Lung microvascular endothelial cell (primary cell): ENCODE data around the gene VTCN1. TPM values are rescaled to one million over a fixed set of nuclear protein-coding genes. Genes with fewer than 3 reads are reported as not detected.
"Not testable (repeated sequence)": the region's sequence is repeated elsewhere in the genome, so short reads cannot be mapped to it uniquely, and the experiment has no call there.

Experiments
- DNase-seq, 2 donors: peaks; one replicate each; pipeline versions ENCODE4 v3.0.0 to v3.0.0-alpha.2; 2010; ENCODE audit warnings: low read depth in 2 of 2
- total RNA-seq: library from RNA; depleted of rRNA; stranded (reverse); fragments of >200 nt; gene quantifications from 2 replicates; pipeline ENCODE4 v1.2.1, GENCODE V29; 2014

Gene VTCN1, protein sequence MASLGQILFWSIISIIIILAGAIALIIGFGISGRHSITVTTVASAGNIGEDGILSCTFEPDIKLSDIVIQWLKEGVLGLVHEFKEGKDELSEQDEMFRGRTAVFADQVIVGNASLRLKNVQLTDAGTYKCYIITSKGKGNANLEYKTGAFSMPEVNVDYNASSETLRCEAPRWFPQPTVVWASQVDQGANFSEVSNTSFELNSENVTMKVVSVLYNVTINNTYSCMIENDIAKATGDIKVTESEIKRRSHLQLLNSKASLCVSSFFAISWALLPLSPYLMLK
- total RNA-seq, result not detected in 2 replicates

DNA sequence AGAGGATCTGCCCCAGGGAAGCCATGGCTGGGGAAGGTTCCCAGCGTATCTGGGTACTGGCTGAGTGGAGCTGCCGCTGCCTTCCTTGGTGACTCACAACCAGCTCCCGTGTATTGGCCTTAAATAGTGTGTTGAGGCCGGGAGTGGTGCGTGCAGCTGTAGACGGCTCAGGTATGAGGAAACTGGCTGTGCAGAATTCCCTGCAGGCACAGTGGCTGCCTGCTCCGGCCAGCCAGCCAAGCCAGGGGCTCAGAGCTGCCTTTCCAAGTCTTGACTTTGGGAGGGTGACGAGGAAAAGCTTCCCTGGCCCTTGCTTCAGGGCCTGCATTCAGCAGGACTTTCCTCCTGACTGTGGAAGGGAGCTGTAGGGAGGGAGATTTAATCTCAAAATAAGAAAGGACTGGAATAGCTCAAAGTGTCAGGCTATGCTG lies at the start of gene VTCN1:
VTCN1 (minus strand) TSS at position 97 of the 431 bp plus-strand sequence; CDS start at position 25, 72 bp downstream.
- no peak for DNase-seq

DNA sequence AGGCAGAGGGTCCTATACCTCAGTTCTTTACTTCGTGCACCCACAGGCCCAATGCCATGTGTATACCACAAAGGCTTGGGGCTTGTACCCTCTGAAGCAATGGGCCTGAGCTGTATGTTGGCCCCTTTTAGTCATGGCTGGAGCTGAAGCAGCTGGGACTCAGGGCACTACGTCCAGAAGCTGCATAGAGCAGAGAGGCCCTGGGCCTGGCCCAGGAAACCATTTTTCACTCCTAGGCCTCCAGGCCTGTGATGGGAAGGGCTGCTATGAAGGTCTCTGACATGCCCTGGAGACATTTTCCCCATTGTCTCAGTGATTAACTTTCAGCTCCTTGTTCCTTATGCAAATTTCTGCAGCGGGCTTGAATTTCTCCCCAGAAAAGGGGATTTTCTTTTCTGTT lies 48.1 kb upstream of the VTCN1 start:
- DNase-seq, result no peak

DNA sequence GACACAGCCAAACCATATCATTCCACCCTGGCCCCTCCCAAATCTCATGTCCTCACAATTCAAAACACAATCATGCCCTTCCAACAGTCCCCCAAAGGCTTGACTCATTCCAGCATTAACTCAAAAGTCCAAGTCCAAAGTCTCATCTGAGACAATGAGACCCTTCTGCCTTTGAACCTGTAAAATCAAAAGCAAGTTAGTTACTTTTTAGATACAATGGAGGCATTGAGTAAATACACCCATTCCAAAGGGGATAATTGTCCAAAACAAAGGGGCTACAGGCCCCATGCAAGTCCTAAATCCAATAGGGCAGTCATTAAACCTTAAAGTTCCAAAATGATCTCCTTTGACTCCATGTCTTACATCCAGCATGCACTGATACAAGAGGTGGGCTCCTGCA lies 47.3 kb upstream of the VTCN1 start:
- DNase-seq, result not testable (repeated sequence)

DNA sequence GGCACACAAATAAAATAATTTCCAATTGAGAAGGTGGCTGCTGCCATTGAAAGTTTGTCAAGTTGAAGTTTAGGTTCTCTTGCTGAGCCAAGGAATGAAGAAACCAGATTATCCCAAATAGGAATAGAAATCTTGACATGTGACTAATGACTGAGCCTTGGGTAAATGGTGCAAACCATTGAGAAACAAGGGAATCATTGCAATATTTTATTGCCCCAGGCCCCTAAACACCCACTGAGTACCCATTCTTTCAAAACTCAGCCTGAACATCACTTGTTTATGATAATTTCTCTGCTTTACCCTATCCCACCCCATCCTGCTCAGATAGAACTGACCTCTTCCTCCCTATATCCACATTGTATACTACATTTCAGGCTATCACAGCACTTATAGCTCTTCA lies 46.6 kb upstream of the VTCN1 start:
- DNase-seq, result no peak

DNA sequence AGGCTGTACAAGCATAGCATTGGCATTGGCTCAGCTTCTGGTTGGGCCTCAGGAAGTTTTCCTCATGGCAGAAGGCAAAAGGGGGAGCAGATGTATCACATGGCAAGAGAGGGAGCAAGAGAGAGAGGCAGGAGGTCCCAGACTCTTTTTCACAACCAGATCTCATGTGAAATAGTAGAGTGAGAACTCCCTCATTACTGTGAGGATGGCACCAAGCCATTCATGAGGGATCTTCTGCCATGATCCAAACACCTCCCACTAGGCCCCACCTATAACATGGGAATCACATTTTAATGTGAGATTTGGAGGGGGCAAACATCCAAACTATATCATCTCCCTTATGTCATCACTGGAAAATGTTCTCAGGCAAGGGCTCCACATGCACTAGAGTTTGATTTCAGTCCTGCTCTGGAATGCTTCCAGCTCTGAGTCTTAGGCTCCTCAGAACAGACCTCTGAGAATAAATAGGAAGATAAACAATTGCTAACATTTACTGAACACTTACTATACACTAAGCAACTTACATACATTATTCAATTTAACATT lies 39.4 kb upstream of the VTCN1 start:
- DNase-seq, result no peak

DNA sequence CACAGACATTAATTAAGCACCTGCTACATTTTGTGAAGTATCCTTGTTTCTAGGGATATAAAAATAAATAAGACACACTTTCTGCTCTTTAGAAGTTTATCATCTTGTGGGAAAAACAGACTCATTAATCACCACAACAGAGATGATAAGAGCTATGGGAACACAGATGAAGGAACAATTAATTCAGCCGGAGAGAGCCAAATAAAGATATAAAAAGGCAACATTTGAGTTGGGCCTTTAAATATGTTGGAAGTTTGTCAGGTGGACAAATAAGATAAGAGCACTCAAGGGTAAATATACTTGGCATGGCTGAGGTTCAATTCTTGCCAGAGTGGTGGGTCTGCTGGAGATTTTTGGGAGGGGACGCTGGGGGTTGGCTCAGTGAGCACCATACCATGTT lies 34.2 kb upstream of the VTCN1 start:
- no peak for DNase-seq

DNA sequence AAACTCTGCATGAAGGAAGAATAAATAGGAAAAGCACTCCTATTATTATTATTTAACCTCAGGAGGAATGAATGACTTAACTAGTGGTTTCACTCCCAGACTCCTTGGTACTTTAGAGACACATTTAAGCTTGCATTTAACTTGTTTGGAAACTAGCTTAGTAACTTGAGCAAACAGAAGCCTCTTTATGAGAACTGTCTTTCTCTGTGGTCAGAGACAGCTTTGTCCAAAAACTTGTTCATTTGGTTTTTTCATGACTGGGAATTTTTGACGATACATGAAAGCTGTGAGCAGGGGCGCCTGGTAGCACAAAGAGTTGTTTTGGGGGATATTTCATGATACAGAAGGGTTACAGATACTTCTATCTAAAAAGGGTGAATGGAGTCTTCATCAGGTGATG lies 33.6 kb upstream of the VTCN1 start:
- DNase-seq, result no peak

DNA sequence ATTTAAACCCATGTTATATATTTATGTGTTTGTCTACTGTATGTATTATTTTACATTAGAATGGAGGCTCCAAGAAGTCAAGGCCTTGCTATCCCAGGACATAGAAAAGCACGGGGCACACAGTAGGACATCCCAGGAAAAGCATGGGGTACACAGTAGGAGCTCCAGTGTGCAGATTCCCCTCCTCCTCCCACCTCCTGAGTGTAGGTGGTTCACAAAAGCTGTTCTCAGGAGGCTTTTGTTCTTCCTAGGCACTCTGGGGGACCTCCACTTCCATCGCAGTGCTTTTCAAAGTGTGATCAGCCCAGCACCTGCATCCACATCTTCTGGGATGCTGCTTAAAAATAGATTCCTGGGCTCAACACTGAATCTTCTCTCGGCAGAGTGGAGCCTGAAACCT lies 30.8 kb upstream of the VTCN1 start:
- no peak for DNase-seq

DNA sequence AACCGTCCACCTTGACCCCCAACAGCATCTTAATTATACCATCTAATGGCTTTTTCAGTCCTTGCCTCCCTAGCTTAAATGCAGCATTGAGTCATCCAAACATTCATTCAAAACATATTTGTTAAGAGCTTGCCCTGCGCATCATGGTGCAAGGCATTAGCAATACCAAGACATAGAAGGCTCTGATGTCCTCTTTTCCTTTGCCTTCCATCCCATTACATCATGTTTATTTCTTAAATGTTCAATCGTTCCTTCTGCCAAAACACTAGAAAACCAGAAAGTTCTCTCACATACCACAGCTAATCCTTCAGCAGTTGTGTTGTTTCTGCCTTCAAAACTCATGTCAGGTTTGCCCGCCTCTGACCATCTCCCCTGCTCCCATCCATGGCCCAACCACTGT lies 29.8 kb upstream of the VTCN1 start:
- no peak for DNase-seq

DNA sequence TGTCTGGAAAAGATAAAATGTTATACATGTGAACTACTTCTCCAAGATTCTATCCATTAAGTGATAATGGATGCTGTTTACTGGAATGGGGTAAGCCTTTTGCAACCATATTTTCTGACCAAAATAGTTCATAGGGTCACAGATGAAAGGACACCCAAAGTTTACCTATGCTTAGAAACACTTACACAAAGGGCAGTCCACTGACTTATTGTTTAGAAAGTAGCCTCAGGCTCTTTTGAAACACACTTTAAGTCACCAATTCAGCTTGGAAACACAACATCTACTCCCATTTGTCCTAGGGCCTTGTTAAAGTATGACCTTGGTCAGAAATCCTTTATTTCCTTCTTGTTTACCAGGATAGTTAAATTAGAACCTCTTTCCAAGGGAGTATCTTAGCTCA lies 28.7 kb upstream of the VTCN1 start:
- DNase-seq, result no peak

DNA sequence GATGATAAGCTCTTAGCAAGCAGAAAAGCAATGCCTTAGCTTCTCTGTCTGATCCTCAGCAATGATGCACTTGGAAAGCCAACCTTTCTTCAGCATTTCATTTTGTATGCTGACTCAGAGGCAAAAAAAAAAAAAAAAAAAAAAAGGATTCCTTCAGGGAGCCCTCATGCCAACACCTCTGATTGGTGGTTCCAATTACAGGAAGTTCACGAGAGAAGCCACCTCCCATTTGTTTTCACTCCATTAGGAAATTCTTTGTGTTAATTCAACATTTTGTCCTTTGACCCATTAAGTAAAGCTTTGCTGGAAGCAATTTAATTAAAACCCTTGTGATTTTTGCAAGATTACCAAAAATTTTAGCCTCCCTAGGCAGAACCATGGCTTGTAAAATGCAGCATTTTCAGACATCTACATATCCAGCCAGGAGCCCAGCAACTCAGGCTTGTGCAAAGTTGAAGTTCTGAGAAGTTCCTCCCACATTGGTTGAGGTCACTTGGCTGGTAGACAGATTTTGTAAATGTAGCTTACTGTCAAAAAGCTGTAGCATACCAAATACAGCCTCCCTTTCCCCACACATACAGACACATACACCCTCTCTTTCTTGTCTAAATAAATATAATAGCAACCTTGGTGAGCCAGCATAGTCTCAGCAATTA lies 27.1 kb upstream of the VTCN1 start:
- DNase-seq, result no peak

DNA sequence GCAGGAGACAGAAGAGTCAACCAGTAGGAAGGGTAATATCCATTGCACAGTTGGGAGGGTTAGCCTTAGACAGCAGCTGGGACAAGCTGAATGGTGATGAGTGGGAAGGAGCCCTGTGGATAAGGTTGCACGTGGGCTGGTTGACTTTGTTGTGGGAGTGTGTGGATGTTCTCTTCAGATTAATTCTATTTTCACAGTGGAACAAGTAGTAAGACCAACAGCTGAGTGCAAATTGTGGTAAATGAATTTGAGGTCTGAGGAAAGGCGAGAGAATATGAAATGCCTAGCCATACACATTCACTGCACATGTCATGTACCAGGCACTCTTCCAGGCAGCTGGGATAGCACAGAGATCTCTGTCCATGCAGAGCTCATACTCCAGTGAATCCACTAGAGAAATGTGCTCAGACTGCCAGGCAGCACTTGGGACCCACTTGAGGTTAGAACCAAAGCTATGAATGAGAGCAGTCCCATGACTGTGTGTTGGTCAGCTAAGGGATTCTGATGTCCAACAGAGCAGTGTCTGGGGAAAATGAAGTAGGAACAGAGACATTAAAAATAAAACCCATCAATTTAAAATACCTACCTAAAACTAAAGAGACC lies 25.2 kb upstream of the VTCN1 start:
- no peak for DNase-seq

DNA sequence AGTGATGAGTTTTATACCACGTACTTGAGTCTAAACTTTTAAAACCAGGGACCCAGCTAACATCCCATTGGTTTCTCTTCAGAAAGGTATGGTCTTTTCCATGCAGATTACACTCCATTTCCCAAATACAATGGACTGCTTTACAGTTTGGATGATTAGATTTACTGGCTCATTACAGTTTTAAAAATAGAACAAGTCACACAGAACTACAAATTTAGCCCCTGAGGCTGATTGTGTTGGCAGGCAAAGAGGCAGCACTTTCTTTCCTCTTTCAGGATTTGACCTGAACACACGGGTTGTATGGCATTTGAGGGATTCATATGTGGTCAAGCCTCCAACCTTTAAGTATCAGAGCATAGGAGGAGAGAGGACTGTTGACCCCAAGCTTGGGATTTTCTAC lies 21.8 kb upstream of the VTCN1 start:
- DNase-seq, result no peak

DNA sequence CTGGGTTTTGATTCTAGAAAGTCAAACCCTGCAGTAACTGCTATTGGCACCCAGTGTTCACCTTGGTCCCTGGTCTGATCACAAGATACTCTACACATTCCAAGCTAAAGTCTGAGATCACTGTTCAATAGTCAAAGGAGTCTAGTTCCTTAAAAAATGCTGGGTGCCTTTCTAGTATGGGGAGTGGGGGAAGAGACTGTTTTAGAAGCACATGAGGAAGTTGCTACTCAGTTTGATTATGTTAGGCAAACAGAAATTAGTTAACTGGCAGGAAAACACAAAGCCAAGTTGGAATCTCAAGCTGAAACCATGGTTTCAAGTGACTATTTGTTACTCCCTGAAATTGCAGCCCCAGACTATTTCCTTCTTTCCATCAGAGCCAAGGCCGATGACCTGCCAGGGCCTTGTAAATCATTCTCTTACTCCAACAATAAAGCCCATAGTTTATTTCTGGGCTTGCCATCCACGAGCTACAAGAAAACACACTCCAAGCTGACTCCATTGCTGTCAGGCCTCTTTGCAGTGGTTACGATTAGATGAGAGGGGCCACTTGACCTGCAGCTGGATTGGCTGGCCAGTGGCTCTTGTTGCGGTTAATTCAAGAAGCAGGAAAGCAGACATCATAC lies 21.1 kb upstream of the VTCN1 start:
- DNase-seq, result no peak

DNA sequence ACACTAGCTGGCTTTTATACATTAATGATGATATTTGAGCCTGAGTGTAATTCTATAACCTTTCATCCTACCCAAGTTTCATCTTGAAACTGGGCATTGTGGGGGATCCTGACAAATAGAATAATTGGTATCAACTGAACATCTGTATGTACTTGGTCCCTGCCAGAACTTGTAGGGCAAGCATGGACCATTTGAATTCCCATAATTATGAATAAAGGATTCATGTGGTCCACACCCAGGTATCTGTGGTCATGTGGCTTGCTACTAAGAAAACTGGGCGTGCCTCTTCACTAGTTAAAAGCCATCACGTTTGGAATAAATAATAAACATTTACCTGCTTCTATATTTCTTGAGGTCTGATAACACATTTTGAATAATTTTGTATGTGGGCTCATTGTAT lies 20.6 kb upstream of the VTCN1 start:
- DNase-seq, result no peak

DNA sequence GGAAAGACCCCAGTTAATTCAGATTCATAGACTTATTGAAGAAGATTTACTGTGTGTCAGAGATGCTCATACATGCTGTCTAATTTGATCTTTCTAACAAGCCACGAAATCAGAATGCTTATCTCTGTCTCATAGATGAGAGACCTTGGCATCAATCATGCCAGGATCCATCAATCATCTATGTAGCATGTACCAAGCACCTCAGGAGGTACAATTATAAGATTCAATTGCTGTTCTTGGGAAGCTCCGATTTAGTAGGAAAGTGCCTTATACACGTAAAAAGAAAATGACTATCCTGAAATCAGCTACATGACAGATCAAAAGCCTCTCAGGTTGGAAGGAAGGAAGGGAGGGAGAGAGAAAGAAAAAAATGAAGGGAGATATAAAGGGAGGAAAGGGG lies 18.5 kb upstream of the VTCN1 start:
- no peak for DNase-seq

DNA sequence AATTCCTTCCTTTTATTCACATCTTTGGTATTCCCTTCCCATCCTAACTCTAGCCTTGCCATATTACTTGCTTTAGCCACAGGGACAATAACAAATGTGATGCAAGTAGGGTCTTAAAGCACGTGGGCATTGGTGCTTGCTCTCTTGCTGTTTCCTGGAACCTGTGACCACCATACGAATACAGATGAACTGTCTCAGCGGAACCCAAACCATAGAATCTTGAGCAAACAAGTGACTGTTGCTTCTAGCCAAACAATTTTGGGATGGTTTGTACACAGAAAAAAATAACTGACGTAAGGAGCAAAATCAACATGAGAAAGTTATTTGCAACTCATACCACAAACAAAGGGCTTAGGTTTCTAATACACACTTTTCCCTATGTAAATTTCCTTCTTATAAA lies 15.2 kb upstream of the VTCN1 start:
- DNase-seq, result no peak

DNA sequence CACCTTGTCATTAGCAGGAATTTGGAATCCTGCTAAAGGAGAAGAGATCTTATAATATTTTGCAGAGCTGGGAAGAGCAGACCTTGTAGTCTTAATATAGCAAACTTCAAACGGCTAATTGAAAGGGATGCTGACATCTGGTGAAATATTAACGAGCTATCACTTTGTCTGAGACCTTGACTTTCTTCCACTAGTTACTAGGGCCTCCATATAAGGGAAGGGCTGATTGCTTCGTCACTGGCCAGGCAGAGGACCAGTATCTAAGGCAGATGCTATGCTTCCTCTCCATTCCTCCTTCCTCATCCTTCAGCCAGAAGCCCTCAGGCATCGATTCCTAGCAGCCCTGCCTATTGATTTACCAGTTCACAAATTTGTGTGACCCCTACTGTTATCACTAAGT lies 6.0 kb upstream of the VTCN1 start:
- DNase-seq, result no peak

DNA sequence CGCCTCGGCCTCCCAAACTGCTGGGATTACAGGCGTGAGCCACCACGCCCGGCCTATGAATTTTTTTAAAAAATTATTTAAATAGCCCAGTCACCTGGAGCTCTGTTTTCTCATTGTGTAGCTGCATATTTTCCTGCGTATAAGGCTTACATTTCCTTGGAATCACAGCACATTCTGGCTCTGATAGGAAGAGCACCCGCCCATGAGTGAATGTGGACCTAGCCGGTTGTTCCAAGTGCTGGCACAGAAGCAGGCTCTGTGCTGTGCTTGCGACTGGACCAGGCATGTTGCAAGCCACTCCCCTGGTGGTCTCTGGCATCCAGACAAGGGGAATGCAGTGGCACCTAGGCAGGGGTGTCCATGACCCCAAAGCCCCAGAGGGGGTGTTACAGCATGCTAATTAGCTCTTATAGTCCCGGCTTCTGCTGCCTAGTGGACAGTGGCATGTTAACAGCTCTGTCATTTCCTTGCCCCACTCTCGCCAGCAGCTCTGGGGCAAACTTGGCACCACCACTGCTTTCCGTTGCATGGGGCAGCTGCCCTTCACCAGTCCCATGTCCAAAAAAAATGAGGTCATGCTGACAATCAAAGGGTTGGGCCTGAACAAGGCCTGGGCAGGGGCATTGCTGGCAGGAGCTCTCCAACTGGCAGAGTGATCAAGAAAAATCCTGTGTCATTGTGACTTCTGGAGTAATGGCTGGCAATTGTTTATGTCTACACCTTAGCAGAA lies 5.2 kb upstream of the VTCN1 start:
- no peak for DNase-seq

DNA sequence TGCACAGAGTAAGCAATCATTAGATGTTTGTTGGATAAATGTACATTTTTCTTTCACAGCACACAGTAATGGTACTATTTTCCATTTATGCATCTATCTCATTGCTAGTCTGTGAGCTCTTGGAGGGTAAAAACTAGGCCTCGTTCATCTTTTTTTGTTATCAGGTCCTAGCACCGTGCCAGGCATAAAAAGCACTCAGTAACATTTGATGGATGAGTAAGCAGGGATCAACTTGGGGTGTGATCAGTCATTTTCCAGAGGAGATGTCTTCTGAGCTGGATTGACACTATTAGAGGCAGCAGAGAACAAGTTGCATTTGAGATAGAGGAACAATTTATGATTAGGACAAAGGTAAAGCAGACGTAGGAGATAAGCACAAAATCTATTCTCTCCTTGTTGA lies 4.3 kb upstream of the VTCN1 start:
- no peak for DNase-seq

DNA sequence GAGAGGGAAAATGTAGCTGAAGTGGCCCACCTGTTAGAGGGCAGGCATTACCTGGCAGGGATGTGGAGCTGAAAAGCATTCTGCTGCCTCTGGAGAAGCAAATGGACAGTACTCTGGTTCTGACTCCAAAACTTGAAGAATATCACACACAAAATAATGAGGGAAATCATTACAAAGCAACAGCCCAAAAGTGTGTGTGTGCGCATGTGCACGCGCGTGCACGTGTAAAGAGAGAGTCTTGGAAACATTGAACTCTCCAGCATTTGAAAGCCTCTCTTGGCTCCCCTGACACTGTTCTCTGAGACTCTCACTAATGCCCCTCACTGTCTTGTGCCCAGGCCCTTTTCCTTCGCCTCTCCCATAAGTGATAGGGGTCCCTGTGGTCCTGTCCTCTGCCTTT lies 2.3 kb upstream of the VTCN1 start:
- no peak for DNase-seq

DNA sequence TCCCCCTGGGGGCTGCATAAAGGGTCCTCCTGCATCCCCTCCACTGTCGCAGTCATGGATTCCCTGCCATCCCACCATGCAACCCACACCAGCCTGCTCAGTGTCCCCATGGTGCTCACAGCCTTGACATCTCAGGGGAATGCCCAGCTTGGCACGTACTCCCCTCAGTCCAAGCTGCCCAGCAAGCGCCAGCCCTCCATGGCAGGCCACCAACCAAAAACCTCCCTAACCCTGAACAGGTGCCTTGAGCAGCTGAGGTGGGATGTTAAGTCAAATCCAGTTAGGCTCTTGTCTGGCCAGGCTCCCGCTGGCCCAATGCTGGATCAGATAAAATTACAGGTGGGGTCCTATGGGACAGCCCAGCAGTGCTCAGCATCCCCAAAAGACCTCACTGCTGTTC lies 341 bp downstream of the VTCN1 start:
- DNase-seq, result no peak
